ENCODE results near the gene AFF3. TPM values are rescaled to one million over a fixed set of nuclear protein-coding genes. Genes with fewer than 3 reads are reported as not detected.

The AFF3 gene
- polyA plus RNA-seq, 3 donors from 2014 or later: 1.4 to 7.4 (median 3.8) TPM

DNA sequence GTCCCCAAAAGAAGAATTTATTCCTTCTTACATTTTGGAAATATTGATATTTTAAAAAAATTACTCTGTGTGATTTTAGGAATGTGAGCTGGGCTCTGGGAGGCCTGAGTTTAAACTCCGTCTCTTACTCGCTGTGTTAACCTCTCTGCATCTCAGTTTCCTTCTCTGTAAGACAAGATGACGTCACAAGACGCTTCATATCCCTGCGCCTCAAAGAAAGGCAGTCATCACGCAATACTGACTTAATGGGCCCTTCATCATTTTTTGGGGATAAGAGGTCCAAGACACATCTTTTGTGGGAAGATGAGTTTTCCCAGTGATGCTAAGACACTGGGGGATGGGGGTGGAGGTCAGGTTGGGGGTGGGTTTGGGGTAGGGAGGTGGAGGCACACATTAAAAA is 320.4 kb downstream of the AFF3 start:
- H3K27me3 Mint-ChIP-seq (ENCODE audit: low read depth in 3 of 3): no peaks in the 10 kb centered on the region
- no peak for DNase-seq
- no peak overlapping the region for H3K27ac Mint-ChIP-seq
- no peaks in the 10 kb centered on the region for H3K9me3 Mint-ChIP-seq
- H3K36me3 Mint-ChIP-seq: no peaks in the 10 kb centered on the region
- no peak overlapping the region for H3K4me3 Mint-ChIP-seq
- peaks cover under 1 to 9% of the 10 kb centered on the region in 2 donors for H3K4me1 Mint-ChIP-seq

DNA sequence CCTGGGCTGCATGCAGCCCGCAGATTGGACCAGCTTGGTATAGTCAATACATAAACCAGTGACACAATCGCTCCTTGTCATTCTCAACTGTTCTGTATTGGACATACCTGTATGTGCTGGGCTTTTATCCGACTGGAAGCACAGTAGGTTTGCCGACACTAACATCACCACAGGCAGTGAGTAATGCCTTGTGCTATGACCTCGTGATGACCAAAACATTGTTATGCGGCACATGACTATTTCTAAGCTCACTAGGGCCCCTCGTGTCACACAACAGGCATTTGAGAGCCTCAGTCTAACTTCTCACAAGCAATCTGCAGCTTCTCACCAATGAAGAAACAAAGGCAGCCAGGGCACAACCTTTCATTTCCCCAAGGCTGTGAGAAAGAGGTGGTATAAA is 320.8 kb downstream of the AFF3 start:
- H3K9me3 Mint-ChIP-seq: no peaks in the 10 kb centered on the region
- no peak overlapping the region for H3K27ac Mint-ChIP-seq
- no peaks in the 10 kb centered on the region for H3K36me3 Mint-ChIP-seq

DNA sequence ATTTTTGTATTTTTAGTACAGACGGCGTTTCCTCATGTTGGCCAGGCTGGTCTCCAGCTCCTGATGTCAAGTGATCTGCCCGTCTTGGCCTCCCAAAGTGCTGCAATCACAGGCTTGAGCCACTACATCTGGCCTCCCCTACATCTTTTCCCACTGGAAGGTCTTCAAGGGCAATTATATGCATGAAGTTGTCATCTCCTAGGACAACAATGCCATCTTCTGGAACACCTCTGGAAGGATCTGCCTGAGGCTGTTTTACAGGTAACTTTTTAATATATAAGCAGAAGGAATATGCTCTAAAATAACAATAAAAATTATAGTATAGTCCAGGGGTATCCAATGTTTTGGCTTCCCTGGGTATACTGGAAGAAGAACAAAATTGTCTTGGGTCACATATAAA is 321.4 kb downstream of the AFF3 start:
- no peaks in the 10 kb centered on the region for H3K9me3 Mint-ChIP-seq

More for the DNA sequence above, 320.8 kb downstream of the AFF3 start:
- peaks cover 0 to 5% of the 10 kb centered on the region in 2 donors for H3K4me1 Mint-ChIP-seq
- H3K4me3 Mint-ChIP-seq: no peak overlapping the region
- no peak for DNase-seq
- H3K27me3 Mint-ChIP-seq (ENCODE audit: low read depth in 3 of 3): no peaks in the 10 kb centered on the region

DNA sequence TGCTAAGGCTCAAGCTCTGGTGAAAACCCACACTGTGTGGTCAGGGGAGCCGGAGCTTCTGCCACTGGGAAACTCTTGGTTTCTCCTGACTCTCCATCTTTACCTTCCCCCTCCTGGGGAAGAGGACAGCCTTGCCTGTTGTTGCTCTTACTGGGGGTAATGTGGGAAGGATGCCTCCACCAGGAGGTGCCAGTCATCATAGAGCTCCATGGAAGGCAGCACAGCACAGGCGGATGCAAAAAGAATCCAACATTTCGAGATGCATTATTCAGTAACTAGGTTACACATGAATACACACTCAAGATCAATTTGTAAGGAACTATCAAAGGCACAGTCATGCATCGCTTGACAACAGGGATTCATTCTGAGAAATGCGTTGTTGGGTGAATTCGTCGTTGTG is 322.6 kb downstream of the AFF3 start:
- Mint-ChIP-seq H3K36me3 (no peaks in the 10 kb centered on the region), H3K9me3 (no peaks in the 10 kb centered on the region), H3K27me3 (ENCODE audit: low read depth in 3 of 3) (peaks cover 0 to 2% (median 2%) of the 10 kb centered on the region in 3 donors), H3K27ac (no peak overlapping the region), H3K4me1 (no peaks in the 10 kb centered on the region), H3K4me3 (no peak overlapping the region)
- no peak for DNase-seq

More for the DNA sequence above, 321.4 kb downstream of the AFF3 start:
- no peaks in the 10 kb centered on the region for H3K27me3 Mint-ChIP-seq (ENCODE audit: low read depth in 3 of 3)
- H3K4me3 Mint-ChIP-seq: no peak overlapping the region
- no peak overlapping the region for H3K27ac Mint-ChIP-seq
- H3K4me1 Mint-ChIP-seq: no peaks in the 10 kb centered on the region
- no peaks in the 10 kb centered on the region for H3K36me3 Mint-ChIP-seq
- no peak for DNase-seq

DNA sequence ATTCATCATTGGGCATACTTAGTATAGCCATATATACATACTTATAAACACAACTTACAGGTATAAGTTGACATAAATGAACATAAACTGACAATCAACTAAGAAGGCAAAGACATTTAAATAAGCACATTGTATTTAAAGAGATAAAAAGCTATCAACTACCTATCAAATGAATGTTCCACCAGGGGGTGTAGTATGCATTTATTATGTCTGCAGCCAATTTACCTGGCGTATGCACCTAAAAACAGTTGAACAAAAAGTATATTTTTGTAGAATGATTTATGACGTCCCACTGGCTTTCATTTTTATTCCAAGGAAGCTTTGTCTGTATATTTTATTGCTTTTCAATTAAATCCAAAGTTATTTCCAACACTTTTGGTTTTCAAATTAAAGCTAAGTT is 323.5 kb downstream of the AFF3 start:
- H3K27ac Mint-ChIP-seq: no peak overlapping the region
- no peaks in the 10 kb centered on the region for H3K36me3 Mint-ChIP-seq
- peaks cover 0 to 2% (median 2%) of the 10 kb centered on the region in 3 donors for H3K27me3 Mint-ChIP-seq (ENCODE audit: low read depth in 3 of 3)
- H3K4me3 Mint-ChIP-seq: no peak overlapping the region
- no peaks in the 10 kb centered on the region for H3K4me1 Mint-ChIP-seq
- DNase-seq: no peak
- H3K9me3 Mint-ChIP-seq: no peaks in the 10 kb centered on the region

DNA sequence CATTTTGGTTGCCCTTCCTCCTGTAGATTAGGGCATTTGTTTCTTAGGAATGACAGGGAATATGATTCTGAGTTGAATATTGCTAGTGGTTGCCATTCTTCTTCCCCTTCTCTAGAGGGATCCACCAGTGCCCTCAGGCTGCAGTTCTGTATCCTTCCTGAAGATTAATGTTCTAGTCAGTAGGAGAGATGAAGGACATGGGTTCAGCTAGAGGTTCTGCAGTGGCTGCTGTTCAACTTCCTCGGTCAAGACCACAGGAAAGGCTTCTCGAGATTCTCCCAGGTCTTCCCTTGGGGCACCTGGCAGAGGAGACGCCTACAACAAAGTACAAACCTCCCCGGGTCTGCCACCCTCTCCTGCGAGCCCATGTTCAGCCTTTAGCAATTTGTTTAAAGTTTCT is 325.5 kb downstream of the AFF3 start:
- Mint-ChIP-seq H3K27me3 (ENCODE audit: low read depth in 3 of 3) (peaks cover 0 to 3% (median 2%) of the 10 kb centered on the region in 3 donors), H3K27ac (no peak overlapping the region), H3K36me3 (no peaks in the 10 kb centered on the region), H3K4me1 (no peaks in the 10 kb centered on the region), H3K4me3 (no peak overlapping the region), H3K9me3 (no peaks in the 10 kb centered on the region)
- no peak for DNase-seq

DNA sequence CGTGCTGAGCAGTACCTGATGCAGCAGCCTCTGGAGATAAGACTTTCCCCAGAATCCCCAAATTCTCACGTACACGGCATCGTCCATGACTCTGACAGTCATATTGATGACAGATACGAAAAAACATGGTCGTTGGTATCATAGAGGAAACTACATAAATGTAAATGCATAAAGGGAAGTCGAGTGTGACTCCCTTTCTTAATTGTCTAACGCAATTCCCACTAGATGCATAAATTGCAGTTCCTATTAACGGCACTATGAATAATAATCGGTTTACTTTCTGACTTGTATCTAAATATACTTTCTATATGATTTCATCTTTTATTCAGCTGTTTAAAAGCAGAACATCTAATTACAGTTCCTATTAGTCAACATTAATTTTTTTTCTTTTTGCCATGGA is 330.0 kb downstream of the AFF3 start:
- no peaks in the 10 kb centered on the region for H3K9me3 Mint-ChIP-seq
- H3K4me1 Mint-ChIP-seq: no peaks in the 10 kb centered on the region
- no peak for DNase-seq
- H3K36me3 Mint-ChIP-seq: no peaks in the 10 kb centered on the region
- H3K4me3 Mint-ChIP-seq: no peak overlapping the region
- H3K27ac Mint-ChIP-seq: no peak overlapping the region
- H3K27me3 Mint-ChIP-seq (ENCODE audit: low read depth in 3 of 3): peaks cover 0 to 3% (median 2%) of the 10 kb centered on the region in 3 donors

DNA sequence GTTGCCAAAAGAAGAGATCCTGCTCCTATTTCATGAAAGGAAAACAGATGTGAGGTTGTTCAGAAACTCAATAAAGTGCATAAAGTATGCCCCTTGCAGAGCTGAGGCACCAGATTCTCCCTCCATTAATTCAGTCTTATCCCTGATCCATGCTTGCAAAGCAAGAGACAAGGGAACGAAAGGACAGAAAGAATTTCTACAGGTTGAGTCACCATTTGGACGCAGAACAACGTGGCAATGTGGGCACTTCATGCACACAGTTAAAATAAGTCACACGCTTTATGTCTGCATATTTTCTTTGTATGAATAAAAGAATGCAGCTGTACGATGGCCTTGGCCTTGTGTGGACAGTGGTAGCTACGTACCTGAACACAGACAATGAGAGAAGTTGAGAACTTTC is 330.8 kb downstream of the AFF3 start:
- Mint-ChIP-seq H3K27ac (no peak overlapping the region), H3K4me3 (no peak overlapping the region), H3K27me3 (ENCODE audit: low read depth in 3 of 3) (peaks cover 0 to 3% (median 2%) of the 10 kb centered on the region in 3 donors)

DNA sequence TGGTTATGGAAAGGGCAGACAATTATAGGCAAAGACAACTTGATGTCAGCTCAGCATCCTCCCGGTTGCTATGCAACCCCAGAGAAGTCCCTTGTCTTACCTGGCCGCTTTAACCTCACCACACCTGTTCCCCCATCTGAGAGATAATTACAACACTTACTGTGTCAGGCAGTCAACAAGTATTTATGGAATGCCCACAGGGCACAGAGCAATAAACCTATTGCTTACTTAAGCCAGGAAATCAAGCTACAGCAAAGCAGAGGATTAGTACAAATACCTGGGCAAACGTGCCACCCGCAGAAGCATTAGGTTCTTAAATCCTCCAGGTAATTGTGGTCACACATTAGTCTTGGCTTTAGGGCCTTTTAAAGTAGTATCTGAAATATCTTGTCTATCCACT is 332.2 kb downstream of the AFF3 start:
- H3K4me1 Mint-ChIP-seq: no peaks in the 10 kb centered on the region

More for the DNA sequence above, 330.8 kb downstream of the AFF3 start:
- no peaks in the 10 kb centered on the region for H3K9me3 Mint-ChIP-seq
- H3K4me1 Mint-ChIP-seq: no peaks in the 10 kb centered on the region
- H3K36me3 Mint-ChIP-seq: no peaks in the 10 kb centered on the region
- no peak for DNase-seq

DNA sequence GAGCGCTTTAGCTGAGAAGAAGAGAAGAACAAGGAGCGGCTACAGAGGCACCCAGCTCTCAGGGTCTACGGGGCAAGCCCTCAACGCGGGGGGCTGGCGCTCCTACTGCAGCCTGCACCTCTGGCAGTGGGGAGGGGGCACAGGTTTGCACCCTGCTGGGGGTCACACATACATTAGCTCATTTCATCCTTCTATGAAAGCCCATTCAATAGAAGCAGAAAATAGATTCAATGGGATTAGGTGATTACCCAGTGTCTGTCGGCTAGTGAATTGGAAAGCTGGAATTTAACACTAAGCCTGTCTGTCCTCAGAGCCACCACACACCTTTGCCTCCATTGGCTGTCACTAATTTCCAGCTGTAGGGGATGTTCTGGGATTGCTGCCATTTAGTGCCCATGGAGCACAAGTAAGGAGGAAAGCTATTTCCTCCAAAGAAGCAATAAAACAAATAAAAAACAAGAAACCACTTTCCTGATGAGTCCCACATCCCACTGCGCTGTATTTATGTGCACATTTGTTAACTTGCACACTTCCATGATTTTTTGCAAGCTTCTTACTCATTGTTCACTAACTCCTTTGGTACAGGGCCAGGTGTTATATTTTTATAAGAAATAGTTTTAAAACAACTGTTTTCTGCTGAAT is 333.0 kb downstream of the AFF3 start:
- H3K27me3 Mint-ChIP-seq (ENCODE audit: low read depth in 3 of 3): peaks cover 0 to 2% (median 2%) of the 10 kb centered on the region in 3 donors
- H3K27ac Mint-ChIP-seq: no peak overlapping the region
- H3K4me3 Mint-ChIP-seq: no peak overlapping the region
- no peak for DNase-seq
- H3K9me3 Mint-ChIP-seq: no peaks in the 10 kb centered on the region
- H3K36me3 Mint-ChIP-seq: no peaks in the 10 kb centered on the region
- no peaks in the 10 kb centered on the region for H3K4me1 Mint-ChIP-seq

More for the DNA sequence above, 332.2 kb downstream of the AFF3 start:
- no peak for DNase-seq
- Mint-ChIP-seq H3K4me3 (no peak overlapping the region), H3K36me3 (no peaks in the 10 kb centered on the region), H3K9me3 (no peaks in the 10 kb centered on the region), H3K27me3 (ENCODE audit: low read depth in 3 of 3) (peaks cover 0 to 2% (median 0%) of the 10 kb centered on the region in 3 donors), H3K27ac (no peak overlapping the region)

DNA sequence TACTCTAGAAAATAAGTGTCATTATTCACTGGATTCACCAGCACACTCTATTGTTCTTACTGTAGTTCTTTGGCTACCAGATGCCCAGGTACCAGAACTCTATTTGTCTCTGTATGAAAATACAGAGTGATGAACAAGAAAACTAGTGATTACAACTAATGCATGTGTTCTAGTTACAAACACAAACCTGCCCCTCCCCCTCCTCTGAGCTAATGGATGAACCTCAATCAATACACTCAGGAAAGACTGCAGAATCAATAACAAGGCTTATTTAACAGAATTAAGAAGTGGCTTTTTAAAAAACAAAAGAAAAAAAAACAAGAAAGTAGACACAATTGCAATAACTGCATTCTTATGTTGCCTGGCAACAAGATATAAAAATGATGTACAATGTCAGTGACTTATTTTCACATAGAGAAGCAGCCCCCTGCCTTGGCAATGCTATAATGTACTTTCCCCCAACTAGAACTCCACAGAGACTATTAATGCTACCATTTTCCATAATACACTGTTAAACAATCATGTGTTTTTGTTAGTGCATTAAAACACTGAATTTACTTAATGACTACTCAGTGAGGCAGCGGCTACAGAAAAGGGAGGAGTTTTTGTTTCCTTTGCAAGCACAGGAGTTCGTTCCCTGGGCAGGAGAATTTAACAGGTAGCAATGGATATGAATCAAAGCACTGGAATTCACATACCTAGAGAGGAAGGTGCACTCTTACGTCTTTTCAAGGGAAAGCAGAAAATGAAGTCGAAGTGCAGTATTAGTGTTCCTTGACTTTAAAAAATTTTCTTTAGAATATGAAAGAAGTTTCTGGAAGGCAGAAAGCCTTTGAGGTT is 333.8 kb downstream of the AFF3 start:
- no peak overlapping the region for H3K4me3 Mint-ChIP-seq
- H3K27me3 Mint-ChIP-seq (ENCODE audit: low read depth in 3 of 3): peaks cover 0 to 3% (median 2%) of the 10 kb centered on the region in 3 donors
- H3K27ac Mint-ChIP-seq: no peak overlapping the region
- H3K9me3 Mint-ChIP-seq: no peaks in the 10 kb centered on the region
- no peaks in the 10 kb centered on the region for H3K4me1 Mint-ChIP-seq
- H3K36me3 Mint-ChIP-seq: no peaks in the 10 kb centered on the region
- DNase-seq: no peak

DNA sequence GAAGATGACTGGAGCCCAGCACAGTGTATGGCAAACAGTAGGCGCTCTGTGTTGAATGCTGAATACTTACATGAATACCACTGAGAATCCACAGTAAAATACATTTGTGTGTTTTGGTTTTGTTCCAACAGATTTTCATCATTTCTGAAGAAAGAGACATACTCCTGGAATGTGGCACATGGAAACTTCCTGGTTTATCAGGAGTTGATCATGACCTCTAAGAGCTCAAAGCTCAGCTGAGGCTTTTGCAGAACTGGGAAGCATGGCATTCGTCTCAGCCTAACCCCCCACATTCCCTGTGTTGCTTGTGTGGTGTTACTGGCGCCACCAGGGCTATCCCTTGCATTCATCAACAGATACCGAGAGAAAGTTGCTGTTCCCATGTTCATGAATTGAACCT is 335.6 kb downstream of the AFF3 start:
- Mint-ChIP-seq H3K27ac (no peak overlapping the region), H3K36me3 (no peaks in the 10 kb centered on the region), H3K4me3 (no peak overlapping the region), H3K9me3 (no peaks in the 10 kb centered on the region), H3K27me3 (ENCODE audit: low read depth in 3 of 3) (peaks cover 0 to 2% (median 2%) of the 10 kb centered on the region in 3 donors), H3K4me1 (no peaks in the 10 kb centered on the region)
- no peak for DNase-seq

DNA sequence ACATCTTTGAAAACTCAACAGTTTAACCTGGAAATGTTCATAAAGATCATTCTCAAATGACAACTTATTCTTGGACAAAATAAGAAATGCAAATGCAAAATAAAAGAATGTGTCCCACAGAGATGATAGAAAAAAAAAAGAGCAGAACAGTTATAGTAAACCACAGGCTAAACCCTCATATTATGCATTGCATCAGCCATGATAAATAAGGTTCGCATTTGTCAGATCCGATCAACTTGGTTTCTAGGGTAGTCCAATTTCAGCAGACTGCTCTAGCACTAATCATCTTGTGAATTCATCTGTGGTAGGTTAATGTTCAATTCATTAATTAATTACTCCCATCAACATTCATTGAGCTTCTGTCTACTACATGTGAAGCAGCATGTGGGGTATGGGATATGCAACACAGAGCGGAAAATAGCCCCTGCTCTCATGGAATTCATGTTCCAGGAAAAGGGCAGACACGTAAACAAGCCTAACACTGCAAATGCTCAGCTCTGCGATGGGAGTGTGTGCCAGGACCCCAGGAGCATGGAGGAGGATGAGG is 336.4 kb downstream of the AFF3 start:
- Mint-ChIP-seq H3K27ac (no peak overlapping the region), H3K4me1 (no peaks in the 10 kb centered on the region), H3K27me3 (ENCODE audit: low read depth in 3 of 3) (peaks cover 0 to 2% (median 2%) of the 10 kb centered on the region in 3 donors), H3K36me3 (no peaks in the 10 kb centered on the region), H3K4me3 (no peak overlapping the region), H3K9me3 (no peaks in the 10 kb centered on the region)
- DNase-seq: no peak

DNA sequence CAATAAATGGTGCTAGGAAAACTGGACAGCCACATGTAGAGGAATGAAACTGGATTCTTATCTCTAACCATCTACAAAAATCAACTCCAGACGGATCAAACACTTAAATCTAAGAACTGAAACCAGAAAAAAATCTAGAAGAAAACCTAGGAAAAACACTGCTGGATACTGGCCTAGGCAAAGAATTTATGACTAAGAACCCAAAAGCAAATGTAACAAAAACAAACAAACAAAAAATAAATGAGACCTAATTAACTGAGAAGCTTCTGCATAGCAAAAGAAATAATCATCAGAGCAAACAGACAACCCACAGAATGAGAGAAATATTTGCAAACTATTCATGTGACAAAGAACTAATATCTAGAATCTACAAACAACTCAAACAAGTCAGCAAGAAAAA is 338.5 kb downstream of the AFF3 start:
- Mint-ChIP-seq H3K36me3 (no peaks in the 10 kb centered on the region), H3K27me3 (ENCODE audit: low read depth in 3 of 3) (peaks cover 0 to 4% (median 3%) of the 10 kb centered on the region in 3 donors), H3K4me3 (no peak overlapping the region), H3K27ac (no peak overlapping the region), H3K9me3 (no peaks in the 10 kb centered on the region), H3K4me1 (no peaks in the 10 kb centered on the region)
- no peak for DNase-seq
